Hepatocyte (in vitro differentiated cells): ENCODE data around the gene AFTPH. TPM values are rescaled to one million over a fixed set of nuclear protein-coding genes. Genes with fewer than 3 reads are reported as not detected.

ENCODE experiments used
- DNase-seq: peaks from one replicate; pipeline ENCODE4 v3.0.0-alpha.2; 2016; ENCODE audit warnings: low spot score
- H2AFZ ChIP-seq: fragments of 200-600 bp; sonication (generic); 2 replicates; pipeline ENCODE4 v1.6.0; 2016; ENCODE audit warnings: antibody characterized with exemption, mild to moderate bottlenecking
- H3K27ac ChIP-seq: fragments of 200-600 bp; sonication (generic); 2 replicates; pipeline ENCODE4 v1.5.1; 2016; ENCODE audit warnings: mild to moderate bottlenecking
- H3K27me3 ChIP-seq: fragments of 200-600 bp; sonication (generic); 2 replicates; pipeline ENCODE4 v1.6.1; 2016
- H3K36me3 ChIP-seq: fragments of 200-600 bp; sonication (generic); replicated peaks from 2 replicates; pipeline ENCODE4 v1.5.1; 2016; ENCODE audit warnings: low read depth; ENCODE audit not compliant: insufficient read depth
- H3K4me1 ChIP-seq: fragments of 200-600 bp; sonication (generic); 2 replicates; pipeline ENCODE4 v1.5.1; 2016; ENCODE audit warnings: mild to moderate bottlenecking, moderate library complexity; ENCODE audit not compliant: insufficient read depth
- H3K4me2 ChIP-seq: fragments of 200-600 bp; sonication (generic); 2 replicates; pipeline ENCODE4 v1.6.0; 2016
- H3K4me3 ChIP-seq: fragments of 200-600 bp; sonication (generic); 2 replicates; pipeline ENCODE4 v1.5.1; 2016; ENCODE audit warnings: mild to moderate bottlenecking
- H3K79me2 ChIP-seq: fragments of 200-600 bp; sonication (generic); 2 replicates; pipeline ENCODE4 v1.6.0; 2017; ENCODE audit warnings: mild to moderate bottlenecking
- H3K9me2 ChIP-seq: fragments of 200-600 bp; sonication (generic); replicated peaks from 2 replicates; pipeline ENCODE4 v1.6.0; 2017; ENCODE audit warnings: mild to moderate bottlenecking; ENCODE audit not compliant: insufficient read depth
- H3K9me3 ChIP-seq: fragments of 200-600 bp; sonication (generic); 2 replicates; pipeline ENCODE4 v1.5.1; 2016; ENCODE audit warnings: low read depth, mild to moderate bottlenecking
- H4K20me1 ChIP-seq: fragments of 200-600 bp; sonication (generic); 2 replicates; pipeline ENCODE4 v1.6.0; 2016; ENCODE audit warnings: mild to moderate bottlenecking; ENCODE audit not compliant: insufficient read depth, poor library complexity, severe bottlenecking
- EZH2 ChIP-seq: fragments of 200-600 bp; sonication (generic); IDR thresholded peaks from 2 replicates; pipeline ENCODE4 v1.6.1; 2016; ENCODE audit warnings: antibody characterized with exemption, mild to moderate bottlenecking, borderline replicate concordance
- EZH2phosphoT487 ChIP-seq: fragments of 200-600 bp; sonication (generic); IDR thresholded peaks from one replicate; pipeline ENCODE4 v1.6.1; 2018; ENCODE audit warnings: antibody characterized with exemption, mild to moderate bottlenecking, low read depth, moderate library complexity; ENCODE audit not compliant: unreplicated experiment, severe bottlenecking
- WGBS: methylation state at CpG from one replicate; pipeline ENCODE4 v1.1.6; 2016; ENCODE audit warnings: low lambda C conversion rate; ENCODE audit errors: missing lambda C conversion rate; 5-methylcytosine and 5-hydroxymethylcytosine counted together
- polyA plus RNA-seq: library from polyadenylated mRNA; unstranded; fragments of >200 nt; fragmentation: Nextera tagmentation; extraction: Ambion mirVana; gene quantifications from 2 replicates; pipeline ENCODE4 v1.2.1, GENCODE V29; 2016
- total RNA-seq: library from RNA; depleted of rRNA; stranded (reverse); fragments of >200 nt; gene quantifications from 2 replicates; pipeline ENCODE4 v1.2.3, GENCODE V29; 2014
- TF ChIP-seq, protein P1 (sequence below): fragments of 200-600 bp; sonication (generic); IDR thresholded peaks from 2 replicates; pipeline ENCODE4 v1.5.1; 2016; ENCODE audit warnings: antibody characterized with exemption, mild to moderate bottlenecking; ENCODE audit not compliant: poor library complexity

AFTPH gene
- total and polyA plus RNA-seq, 2 experiments from 2014 or later, result 11.8 to 50.9 TPM

DNA sequence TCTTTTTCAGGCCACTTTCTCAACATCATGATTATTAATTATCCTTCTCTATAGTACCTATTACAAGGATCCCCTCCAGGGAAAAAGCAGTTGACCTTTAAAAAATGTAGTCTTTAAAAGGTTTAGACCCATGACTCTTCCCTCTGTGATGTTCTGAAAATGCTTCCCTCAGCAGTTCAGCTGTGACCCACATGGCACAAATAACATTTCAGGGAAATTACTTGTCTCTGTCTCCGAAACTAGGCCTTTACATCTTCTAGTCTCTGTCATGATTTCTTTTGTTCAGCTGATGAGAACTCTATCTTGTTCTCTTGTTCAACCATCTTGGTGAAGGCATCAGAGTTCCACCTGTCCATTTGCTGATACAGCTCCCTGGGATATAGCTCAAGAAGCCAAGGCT, 41.9 kb upstream of the AFTPH start:
- WGBS, result 97% methylated on average over 1 of the region's 1 CpG

DNA sequence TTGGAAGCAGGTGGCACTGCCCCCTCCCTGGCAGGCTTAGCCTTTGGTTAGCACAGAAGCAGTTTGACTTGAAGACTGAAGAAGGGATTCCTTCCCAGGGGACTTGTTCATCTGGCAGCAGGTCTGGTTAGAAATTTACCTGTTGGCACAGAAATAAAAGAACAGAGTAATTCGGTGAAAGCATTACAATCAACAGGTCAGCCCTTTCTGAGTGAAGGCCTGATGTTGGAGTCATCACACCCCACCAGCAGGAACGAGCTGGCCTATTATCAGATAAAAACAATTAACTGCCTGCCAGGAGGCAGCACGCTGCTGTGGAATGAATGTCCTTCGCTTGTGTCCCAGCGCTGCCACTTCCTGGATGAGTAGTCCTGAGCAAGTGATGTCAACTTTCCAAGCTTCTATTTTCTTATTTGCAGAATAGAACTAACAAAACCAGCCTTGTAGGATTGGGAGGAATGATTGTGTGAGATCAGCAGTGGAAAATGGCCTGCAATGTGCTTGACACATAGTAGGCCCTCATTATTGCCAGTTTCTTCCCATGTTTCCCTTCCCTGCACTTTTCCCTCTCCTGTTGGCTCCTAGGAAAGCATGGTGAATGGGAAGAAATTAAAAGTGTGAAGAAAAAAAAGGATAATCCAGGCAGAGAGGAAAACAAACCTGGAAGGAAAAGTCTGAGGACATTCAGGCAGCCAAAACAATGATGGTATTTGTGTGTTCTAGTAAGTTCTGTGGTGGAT, 41.2 kb upstream of the AFTPH start:
- Histone ChIP-seq H3K27ac (peak overlapping the region; percentile 82), H3K36me3 (no peaks in the 10 kb centered on the region), H3K4me3 (no peak overlapping the region), H3K27me3 (no peaks in the 10 kb centered on the region), H3K79me2 (no peaks in the 10 kb centered on the region), H4K20me1 (no peaks in the 10 kb centered on the region), H3K9me3 (no peaks in the 10 kb centered on the region), H2AFZ (no peak overlapping the region), H3K4me1 (peaks cover 17% of the 10 kb centered on the region), H3K4me2 (no peak overlapping the region), H3K9me2 (no peaks in the 10 kb centered on the region)
- WGBS, result 36% methylated on average over 5 of the region's 5 CpGs
- TF ChIP-seq, protein P1, sequence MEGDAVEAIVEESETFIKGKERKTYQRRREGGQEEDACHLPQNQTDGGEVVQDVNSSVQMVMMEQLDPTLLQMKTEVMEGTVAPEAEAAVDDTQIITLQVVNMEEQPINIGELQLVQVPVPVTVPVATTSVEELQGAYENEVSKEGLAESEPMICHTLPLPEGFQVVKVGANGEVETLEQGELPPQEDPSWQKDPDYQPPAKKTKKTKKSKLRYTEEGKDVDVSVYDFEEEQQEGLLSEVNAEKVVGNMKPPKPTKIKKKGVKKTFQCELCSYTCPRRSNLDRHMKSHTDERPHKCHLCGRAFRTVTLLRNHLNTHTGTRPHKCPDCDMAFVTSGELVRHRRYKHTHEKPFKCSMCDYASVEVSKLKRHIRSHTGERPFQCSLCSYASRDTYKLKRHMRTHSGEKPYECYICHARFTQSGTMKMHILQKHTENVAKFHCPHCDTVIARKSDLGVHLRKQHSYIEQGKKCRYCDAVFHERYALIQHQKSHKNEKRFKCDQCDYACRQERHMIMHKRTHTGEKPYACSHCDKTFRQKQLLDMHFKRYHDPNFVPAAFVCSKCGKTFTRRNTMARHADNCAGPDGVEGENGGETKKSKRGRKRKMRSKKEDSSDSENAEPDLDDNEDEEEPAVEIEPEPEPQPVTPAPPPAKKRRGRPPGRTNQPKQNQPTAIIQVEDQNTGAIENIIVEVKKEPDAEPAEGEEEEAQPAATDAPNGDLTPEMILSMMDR, result no peak
- TF ChIP-seq EZH2phosphoT487 (no peak), EZH2 (no peak)
- DNase-seq, result peak; percentile 72

More for the DNA sequence above, 41.9 kb upstream of the AFTPH start:
- Histone ChIP-seq H3K9me2 (no peaks in the 10 kb centered on the region), H3K4me1 (peaks cover 20% of the 10 kb centered on the region), H3K9me3 (no peaks in the 10 kb centered on the region), H3K4me2 (no peak overlapping the region), H3K27me3 (no peaks in the 10 kb centered on the region), H3K4me3 (no peak overlapping the region), H3K79me2 (no peaks in the 10 kb centered on the region), H3K36me3 (no peaks in the 10 kb centered on the region), H3K27ac (peak overlapping the region; percentile 82), H2AFZ (no peak overlapping the region), H4K20me1 (no peaks in the 10 kb centered on the region)
- TF ChIP-seq, protein P1, result no peak
- TF ChIP-seq EZH2phosphoT487, result no peak
- no peak for TF ChIP-seq EZH2
- no peak for DNase-seq

DNA sequence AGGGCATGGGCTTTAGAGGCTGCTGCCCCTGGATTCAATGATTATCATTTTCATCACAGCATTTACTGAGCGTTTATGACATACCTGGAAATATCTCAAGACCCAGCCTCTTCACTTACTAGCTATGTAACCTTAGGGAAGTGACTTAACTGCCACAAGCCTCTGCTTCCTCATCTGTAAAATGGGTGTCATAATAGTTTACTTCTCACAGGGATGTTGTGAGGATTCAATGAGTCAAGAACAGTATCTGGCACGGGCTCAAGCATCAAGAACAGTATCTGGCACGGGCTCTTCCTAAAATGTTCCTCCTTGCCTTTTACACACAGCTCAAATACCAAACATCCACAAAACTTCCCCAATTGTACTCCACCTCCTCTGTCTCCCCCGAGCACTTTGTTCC, 38.8 kb upstream of the AFTPH start:
- H3K4me2 ChIP-seq, result no peak overlapping the region
- no peaks in the 10 kb centered on the region for H3K27me3 ChIP-seq
- no peak overlapping the region for H2AFZ ChIP-seq
- no peak overlapping the region for H3K27ac ChIP-seq
- no peaks in the 10 kb centered on the region for H3K9me2 ChIP-seq
- H3K9me3 ChIP-seq, result no peaks in the 10 kb centered on the region
- no peaks in the 10 kb centered on the region for H3K79me2 ChIP-seq
- WGBS, result 80% methylated on average over 4 of the region's 4 CpGs
- no peaks in the 10 kb centered on the region for H4K20me1 ChIP-seq
- H3K4me3 ChIP-seq, result no peak overlapping the region
- no peaks in the 10 kb centered on the region for H3K36me3 ChIP-seq
- H3K4me1 ChIP-seq, result no peaks in the 10 kb centered on the region
- no peak for DNase-seq
- TF ChIP-seq EZH2phosphoT487 (no peak), EZH2 (no peak)
- TF ChIP-seq, protein P1, result no peak
